ENCODE data around the gene AGO4.

DNA sequence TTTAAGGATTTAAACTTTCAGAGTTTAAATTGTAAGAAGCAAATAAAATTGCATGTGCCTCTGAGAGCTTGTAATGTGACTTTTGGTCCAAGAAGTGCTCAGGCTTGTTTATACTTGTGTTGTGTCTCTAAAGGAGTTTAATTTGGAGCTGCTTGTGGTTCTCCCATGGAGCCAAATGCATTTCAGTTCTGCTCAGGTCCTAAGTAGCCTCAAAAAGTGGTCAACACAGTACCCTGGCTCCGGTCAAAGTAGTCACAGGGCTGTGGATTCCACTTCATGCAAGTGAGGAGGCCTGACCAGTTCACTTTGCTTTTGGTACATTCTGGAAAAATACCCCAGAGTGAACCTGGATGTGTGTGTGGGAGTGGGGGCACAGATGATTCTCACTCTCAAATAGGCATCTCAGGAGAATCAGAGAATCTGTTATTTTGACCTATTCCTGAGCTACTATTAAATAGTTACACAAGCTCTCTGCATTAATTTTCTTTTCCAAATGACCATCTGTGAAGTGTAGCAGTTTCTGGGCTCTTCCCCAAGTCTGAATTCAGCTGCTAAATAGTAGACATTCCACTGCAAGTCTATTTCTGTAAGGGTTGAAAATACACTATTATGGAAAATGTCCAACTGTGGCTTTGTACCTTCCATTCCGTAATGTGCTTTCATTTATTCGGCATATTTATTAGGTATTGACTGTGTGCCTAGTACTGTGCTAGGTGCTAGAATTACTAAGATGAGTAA is 43.5 kb downstream of the AGO4 start:
- TF ChIP-seq POLR2AphosphoS5 (IDR thresholded peaks at IDR 0.05) (peak in 3 of 4 donors; percentile 30 to 38 (median 32)), CTCF (IDR thresholded peaks at IDR 0.05) (no peak)

Data from sigmoid colon (tissue), 4 donors.